HUES6 (cell line): ENCODE measurements around the gene TBC1D22B.
"Not testable (repeated sequence)": the region's sequence is repeated elsewhere in the genome, so short reads cannot be mapped to it uniquely, and the experiment has no call there.

Experiments
- H3K27ac ChIP-seq: 2 replicates; pipeline ENCODE4 v1.7.0; 2013; ENCODE audit warnings: low read depth, mild to moderate bottlenecking, low read length, inconsistent platforms
- H3K27me3 ChIP-seq: 2 replicates; pipeline ENCODE4 v1.6.1; 2013; ENCODE audit warnings: low read length; ENCODE audit not compliant: control insufficient read depth, insufficient read depth
- H3K36me3 ChIP-seq: 2 replicates; pipeline ENCODE4 v1.6.1; 2013; ENCODE audit warnings: low read length; ENCODE audit not compliant: control insufficient read depth, insufficient read depth
- H3K4me1 ChIP-seq: 2 replicates; pipeline ENCODE4 v1.6.1; 2013; ENCODE audit warnings: low read length; ENCODE audit not compliant: control insufficient read depth, insufficient read depth
- H3K4me3 ChIP-seq: 2 replicates; pipeline ENCODE4 v1.5.1; 2013; ENCODE audit warnings: low read depth, low read length
- H3K9ac ChIP-seq: one replicate; pipeline ENCODE4 v1.6.1; 2013; ENCODE audit warnings: mild to moderate bottlenecking, low read length
- H3K9me3 ChIP-seq: 2 replicates; pipeline ENCODE4 v1.6.1; 2013; ENCODE audit warnings: low read depth, low read length; ENCODE audit not compliant: control insufficient read depth, insufficient read depth

The TBC1D22B gene

GRCh38 chr6:37330345-37330744, 72.8 kb downstream of the TBC1D22B start:
- not testable (repeated sequence) for H3K27ac ChIP-seq, H3K9me3 ChIP-seq, H3K4me3 ChIP-seq, H3K9ac ChIP-seq, H3K4me1 ChIP-seq, H3K27me3 ChIP-seq
- H3K36me3 ChIP-seq: peaks cover 27% of the 10 kb centered on the region

- Histone ChIP-seq H3K27ac (no peak overlapping the region), H3K9me3 (no peaks in the 10 kb centered on the region), H3K4me1 (no peaks in the 10 kb centered on the region), H3K36me3 (peaks cover 27% of the 10 kb centered on the region), H3K27me3 (no peaks in the 10 kb centered on the region), H3K4me3 (no peak overlapping the region), H3K9ac (no peak overlapping the region)
Measured at GRCh38 chr6:37331047-37331446, 73.5 kb downstream of the TBC1D22B start.

- no peaks in the 10 kb centered on the region for H3K9me3 ChIP-seq
- H3K27ac ChIP-seq: no peak overlapping the region
- H3K9ac ChIP-seq: no peak overlapping the region
- H3K36me3 ChIP-seq: peaks cover 27% of the 10 kb centered on the region
- H3K4me3 ChIP-seq: no peak overlapping the region
- H3K4me1 ChIP-seq: no peaks in the 10 kb centered on the region
- H3K27me3 ChIP-seq: no peaks in the 10 kb centered on the region
Measured at GRCh38 chr6:37332894-37333293, 75.3 kb downstream of the TBC1D22B start.

- H3K27me3 ChIP-seq: no peaks in the 10 kb centered on the region
- no peak overlapping the region for H3K27ac ChIP-seq
- no peak overlapping the region for H3K4me3 ChIP-seq
- peaks cover 27% of the 10 kb centered on the region for H3K36me3 ChIP-seq
- H3K9ac ChIP-seq: no peak overlapping the region
- no peaks in the 10 kb centered on the region for H3K4me1 ChIP-seq
- H3K9me3 ChIP-seq: no peaks in the 10 kb centered on the region
Measured at GRCh38 chr6:37334047-37334446, 76.5 kb downstream of the TBC1D22B start.

GRCh38 chr6:37338317-37338716, 80.7 kb downstream of the TBC1D22B start:
- H3K4me1 ChIP-seq, H3K36me3 ChIP-seq, H3K27ac ChIP-seq, H3K9ac ChIP-seq, H3K27me3 ChIP-seq, H3K9me3 ChIP-seq, H3K4me3 ChIP-seq: not testable (repeated sequence)

- H3K36me3 ChIP-seq: 0 out of 2 replicates have a peak, but pooled peaks cover 2% of the 10 kb centered on the region
- no peak overlapping the region for H3K4me3 ChIP-seq
- H3K27ac ChIP-seq: no peak overlapping the region
- H3K9me3 ChIP-seq: no peaks in the 10 kb centered on the region
- H3K27me3 ChIP-seq: no peaks in the 10 kb centered on the region
- H3K4me1 ChIP-seq: no peaks in the 10 kb centered on the region
- no peak overlapping the region for H3K9ac ChIP-seq
Measured at GRCh38 chr6:37338745-37339255, 81.2 kb downstream of the TBC1D22B start.

GRCh38 chr6:37339741-37340638, 82.4 kb downstream of the TBC1D22B start:
- no peak overlapping the region for H3K4me3 ChIP-seq
- no peaks in the 10 kb centered on the region for H3K27me3 ChIP-seq
- no peaks in the 10 kb centered on the region for H3K36me3 ChIP-seq
- H3K4me1 ChIP-seq: no peaks in the 10 kb centered on the region
- H3K9ac ChIP-seq: no peak overlapping the region
- no peak overlapping the region for H3K27ac ChIP-seq
- no peaks in the 10 kb centered on the region for H3K9me3 ChIP-seq

GRCh38 chr6:37340639-37340943, 83.0 kb downstream of the TBC1D22B start:
- Histone ChIP-seq H3K4me3 (no peak overlapping the region), H3K4me1 (no peaks in the 10 kb centered on the region), H3K27ac (no peak overlapping the region), H3K27me3 (no peaks in the 10 kb centered on the region), H3K9me3 (no peaks in the 10 kb centered on the region), H3K36me3 (no peaks in the 10 kb centered on the region), H3K9ac (no peak overlapping the region)

GRCh38 chr6:37343248-37343647, 85.7 kb downstream of the TBC1D22B start:
- Histone ChIP-seq H3K27me3 (no peaks in the 10 kb centered on the region), H3K4me1 (no peaks in the 10 kb centered on the region), H3K36me3 (no peaks in the 10 kb centered on the region), H3K27ac (no peak overlapping the region), H3K9me3 (no peaks in the 10 kb centered on the region), H3K9ac (no peak overlapping the region), H3K4me3 (no peak overlapping the region)

- Histone ChIP-seq H3K36me3 (no peaks in the 10 kb centered on the region), H3K4me1 (no peaks in the 10 kb centered on the region), H3K9ac (no peak overlapping the region), H3K27me3 (no peaks in the 10 kb centered on the region), H3K9me3 (no peaks in the 10 kb centered on the region), H3K4me3 (no peak overlapping the region), H3K27ac (no peak overlapping the region)
Measured at GRCh38 chr6:37344308-37344707, 86.7 kb downstream of the TBC1D22B start.

GRCh38 chr6:37345804-37346203, 88.2 kb downstream of the TBC1D22B start:
- H3K4me1 ChIP-seq, H3K27me3 ChIP-seq, H3K9ac ChIP-seq: not testable (repeated sequence)

More at GRCh38 chr6:37345804-37346203, 88.2 kb downstream of the TBC1D22B start:
- H3K27ac ChIP-seq, H3K9me3 ChIP-seq, H3K36me3 ChIP-seq, H3K4me3 ChIP-seq: not testable (repeated sequence)
